IPS-15b (cell line): ENCODE measurements around the gene GABRB3.

Experiments used
- H3K27me3 ChIP-seq: one replicate; pipeline ENCODE4 v1.6.1; 2013; ENCODE audit warnings: low read length; ENCODE audit not compliant: control insufficient read depth, insufficient read depth
- H3K36me3 ChIP-seq: one replicate; pipeline ENCODE4 v1.6.1; 2013; ENCODE audit warnings: low read length; ENCODE audit not compliant: control insufficient read depth, insufficient read depth
- H3K4me1 ChIP-seq: one replicate; pipeline ENCODE4 v1.6.1; 2013; ENCODE audit warnings: mild to moderate bottlenecking, low read length; ENCODE audit not compliant: control insufficient read depth, insufficient read depth
- H3K4me3 ChIP-seq: one replicate; pipeline ENCODE4 v1.5.1; 2013; ENCODE audit warnings: low read depth, low read length
- H3K9ac ChIP-seq: one replicate; pipeline ENCODE4 v1.6.1; 2013; ENCODE audit warnings: low read depth, mild to moderate bottlenecking, low read length
- H3K9me3 ChIP-seq: one replicate; pipeline ENCODE4 v1.6.1; 2013; ENCODE audit warnings: mild to moderate bottlenecking, low read length; ENCODE audit not compliant: control insufficient read depth, insufficient read depth

GABRB3 gene

DNA sequence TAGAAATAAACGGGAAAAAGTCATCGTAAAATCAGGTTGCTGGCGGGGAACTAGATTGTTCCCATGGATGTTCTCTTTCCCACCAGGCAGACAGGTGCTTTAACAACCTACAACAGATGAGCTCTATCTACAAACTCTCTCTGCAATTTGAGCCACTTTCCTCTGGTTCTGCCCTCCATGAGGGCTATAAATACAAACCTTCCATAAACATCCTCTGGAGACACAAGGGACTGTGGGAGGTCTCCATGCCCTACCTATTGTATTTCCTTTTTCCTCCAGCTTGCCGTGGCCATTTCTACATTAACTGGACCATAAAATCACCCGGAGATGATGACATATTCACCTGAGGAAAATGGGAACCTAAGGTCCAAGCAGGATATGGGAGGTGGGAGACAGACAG is 151.1 kb downstream of the GABRB3 start:
- Histone ChIP-seq H3K4me3 (no peak overlapping the region), H3K36me3 (peaks cover 5% of the 10 kb centered on the region), H3K9ac (no peak overlapping the region), H3K27me3 (no peaks in the 10 kb centered on the region), H3K4me1 (peaks cover 10% of the 10 kb centered on the region), H3K9me3 (no peaks in the 10 kb centered on the region)

GRCh38 chr15:26620528-26621458 is 152.1 kb downstream of the GABRB3 start:
- Histone ChIP-seq H3K4me3 (no peak overlapping the region), H3K4me1 (peaks cover 10% of the 10 kb centered on the region), H3K9ac (no peak overlapping the region), H3K27me3 (no peaks in the 10 kb centered on the region), H3K9me3 (no peaks in the 10 kb centered on the region), H3K36me3 (peaks cover 5% of the 10 kb centered on the region)

- Histone ChIP-seq H3K4me1 (no peaks in the 10 kb centered on the region), H3K9me3 (no peaks in the 10 kb centered on the region), H3K27me3 (no peaks in the 10 kb centered on the region), H3K9ac (no peak overlapping the region), H3K4me3 (no peak overlapping the region), H3K36me3 (no peaks in the 10 kb centered on the region)
These were observed 157.0 kb downstream of the GABRB3 start for GRCh38 chr15:26615927-26616302.

DNA sequence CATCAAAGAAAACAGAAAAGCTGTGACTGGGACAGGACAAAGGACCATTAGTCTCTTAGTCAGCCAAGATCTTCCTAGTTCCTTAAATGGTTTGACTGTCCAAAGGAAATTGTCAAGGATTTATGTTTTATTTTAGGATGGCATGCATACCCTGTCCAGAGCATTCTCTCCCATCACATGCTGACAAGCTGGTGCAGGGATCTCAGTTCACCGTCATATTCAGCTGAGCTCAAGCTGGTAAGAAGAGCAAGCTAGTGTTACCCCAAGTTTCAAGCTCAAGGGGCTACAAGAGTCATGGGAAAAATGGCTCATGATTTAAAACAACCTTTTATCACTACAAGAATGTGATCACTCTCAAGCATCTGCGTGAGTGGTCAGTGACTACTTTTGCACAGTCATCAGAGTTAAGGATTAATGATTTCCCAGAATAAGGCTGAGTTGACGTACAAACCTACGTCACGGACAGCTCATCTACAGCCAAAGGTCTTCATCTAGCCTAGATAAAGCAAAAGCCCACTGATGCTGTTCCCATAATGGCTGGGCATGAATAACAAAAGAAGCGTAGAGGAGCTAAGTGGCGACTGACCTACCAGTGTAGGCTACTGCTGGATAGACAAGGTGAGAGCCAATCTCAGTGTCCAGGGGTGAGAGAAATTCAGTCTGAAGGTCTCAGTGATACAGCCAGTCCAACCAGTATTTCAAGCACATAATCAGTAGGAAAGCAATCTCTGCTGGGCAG is 157.5 kb downstream of the GABRB3 start:
- Histone ChIP-seq H3K36me3 (no peaks in the 10 kb centered on the region), H3K4me3 (no peak overlapping the region), H3K27me3 (no peaks in the 10 kb centered on the region), H3K9ac (no peak overlapping the region), H3K4me1 (no peaks in the 10 kb centered on the region), H3K9me3 (peaks cover 3% of the 10 kb centered on the region)

DNA sequence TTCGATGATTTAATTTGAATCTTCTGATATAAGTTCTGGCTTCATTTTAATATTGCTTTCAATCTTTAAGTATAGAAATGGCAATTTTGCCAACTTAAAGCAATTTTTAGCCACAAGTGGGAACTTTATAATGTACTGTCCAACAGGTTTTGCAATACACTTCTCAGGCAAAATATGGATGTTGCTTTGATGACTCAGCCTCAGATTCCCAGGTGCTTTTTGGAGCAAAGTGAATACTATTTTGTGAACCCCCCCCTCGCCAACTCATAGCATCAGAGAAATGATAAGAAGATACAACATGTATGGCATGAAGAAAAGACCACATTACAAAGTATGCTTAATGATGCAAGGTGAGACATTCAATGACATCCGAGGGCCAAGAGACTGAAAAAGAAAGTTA is 158.1 kb downstream of the GABRB3 start:
- no peaks in the 10 kb centered on the region for H3K4me1 ChIP-seq
- no peak overlapping the region for H3K4me3 ChIP-seq
- peaks cover 3% of the 10 kb centered on the region for H3K9me3 ChIP-seq
- H3K9ac ChIP-seq: no peak overlapping the region
- no peaks in the 10 kb centered on the region for H3K36me3 ChIP-seq
- H3K27me3 ChIP-seq: no peaks in the 10 kb centered on the region

DNA sequence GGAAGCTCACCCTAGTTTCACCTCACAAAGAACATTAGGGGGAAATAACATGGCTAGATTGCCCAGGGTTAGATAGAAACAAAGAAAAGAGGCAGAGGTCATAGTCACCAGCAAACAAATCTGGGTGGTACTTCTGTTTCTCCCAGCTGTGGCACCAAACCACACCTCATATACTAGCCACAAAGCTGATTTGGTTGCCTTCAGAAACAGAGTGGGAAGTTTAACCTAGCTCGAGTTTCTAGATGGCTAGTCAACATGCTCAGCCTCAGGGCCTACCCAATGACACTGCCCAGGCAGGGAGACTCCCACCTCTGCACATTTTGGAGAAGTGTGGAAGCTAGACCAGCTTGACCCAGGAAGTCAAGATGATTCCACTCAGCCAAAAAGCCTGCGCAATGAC is 174.2 kb downstream of the GABRB3 start:
- H3K9me3 ChIP-seq: no peaks in the 10 kb centered on the region
- peaks cover 5% of the 10 kb centered on the region for H3K4me1 ChIP-seq
- H3K4me3 ChIP-seq: no peak overlapping the region
- no peaks in the 10 kb centered on the region for H3K27me3 ChIP-seq
- H3K36me3 ChIP-seq: no peaks in the 10 kb centered on the region
- H3K9ac ChIP-seq: no peak overlapping the region

GRCh38 chr15:26595611-26596010 is 177.3 kb downstream of the GABRB3 start:
- Histone ChIP-seq H3K4me3 (no peak overlapping the region), H3K27me3 (no peaks in the 10 kb centered on the region), H3K4me1 (peaks cover 5% of the 10 kb centered on the region), H3K9ac (no peak overlapping the region), H3K36me3 (no peaks in the 10 kb centered on the region), H3K9me3 (no peaks in the 10 kb centered on the region)

- no peak overlapping the region for H3K9ac ChIP-seq
- H3K36me3 ChIP-seq: peaks cover 7% of the 10 kb centered on the region
- no peaks in the 10 kb centered on the region for H3K4me1 ChIP-seq
- no peaks in the 10 kb centered on the region for H3K9me3 ChIP-seq
- no peak overlapping the region for H3K4me3 ChIP-seq
- no peaks in the 10 kb centered on the region for H3K27me3 ChIP-seq
These were observed 182.2 kb downstream of the GABRB3 start for GRCh38 chr15:26590676-26591075.

- no peaks in the 10 kb centered on the region for H3K4me1 ChIP-seq
- H3K9ac ChIP-seq: no peak overlapping the region
- H3K4me3 ChIP-seq: no peak overlapping the region
- no peaks in the 10 kb centered on the region for H3K9me3 ChIP-seq
- peaks cover 23% of the 10 kb centered on the region for H3K36me3 ChIP-seq
- no peaks in the 10 kb centered on the region for H3K27me3 ChIP-seq
These were observed 190.0 kb downstream of the GABRB3 start for GRCh38 chr15:26582840-26583239.

DNA sequence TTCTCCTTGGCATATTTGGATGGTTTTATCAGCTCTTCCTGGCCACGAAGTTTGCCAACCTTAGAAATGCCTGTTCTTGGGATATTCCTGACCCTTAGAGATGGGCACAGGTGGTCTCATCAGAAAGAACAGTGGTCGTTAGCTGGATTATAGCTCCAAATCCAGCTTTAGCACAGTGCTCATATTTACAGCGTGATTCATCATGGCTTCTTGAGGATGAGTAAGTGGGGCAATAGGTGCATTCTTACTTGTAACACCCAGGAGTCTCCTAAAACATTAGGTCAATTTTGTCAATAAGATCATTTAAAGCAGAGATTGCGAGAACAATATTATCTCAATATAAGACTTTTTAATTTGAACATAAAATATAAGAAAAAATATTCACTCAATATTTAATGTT is 191.9 kb downstream of the GABRB3 start:
- Histone ChIP-seq H3K9ac (no peak overlapping the region), H3K4me1 (no peaks in the 10 kb centered on the region), H3K36me3 (peaks cover 26% of the 10 kb centered on the region), H3K9me3 (no peaks in the 10 kb centered on the region), H3K4me3 (no peak overlapping the region), H3K27me3 (no peaks in the 10 kb centered on the region)

GRCh38 chr15:26572602-26573350 is 200.1 kb downstream of the GABRB3 start:
- no peak overlapping the region for H3K9ac ChIP-seq
- H3K4me3 ChIP-seq: no peak overlapping the region
- peaks cover 3% of the 10 kb centered on the region for H3K36me3 ChIP-seq
- H3K9me3 ChIP-seq: no peaks in the 10 kb centered on the region
- no peaks in the 10 kb centered on the region for H3K27me3 ChIP-seq
- no peaks in the 10 kb centered on the region for H3K4me1 ChIP-seq
